B cell (primary cell): ENCODE measurements around the gene FXR2. TPM values are rescaled to one million over a fixed set of nuclear protein-coding genes. Genes with fewer than 3 reads are reported as not detected.

Experiments used
- ATAC-seq: fragments of 200-7000 bp; cut with Tn5 transposase; one replicate; pipeline ENCODE4 v1.10.0; 2021; ENCODE audit warnings: low read depth, mild to moderate bottlenecking, moderate number of reproducible peaks, moderate library complexity
- CTCF ChIA-PET: fragments of 350-600 bp; sonication (Branson Sonifier 250); formaldehyde crosslinking; loops from one replicate; lab custom pipeline; 2021; ENCODE audit warnings: antibody characterized with exemption, inconsistent platforms; lab: Charles Lee
- POLR2A ChIA-PET: fragments of 350-600 bp; sonication (Branson Sonifier 250); formaldehyde crosslinking; loops from one replicate; lab custom pipeline; 2021; ENCODE audit warnings: antibody characterized with exemption; lab: Charles Lee
- DNase-seq: peaks from one replicate; pipeline ENCODE4 v3.0.0; 2013
- H2AFZ ChIP-seq: 2 replicates; pipeline ENCODE4 v1.6.1; 2012; ENCODE audit warnings: mild to moderate bottlenecking, low read depth, low read length; ENCODE audit not compliant: insufficient read depth, poor library complexity, severe bottlenecking
- H3K27ac ChIP-seq, 2 donors: 1 replicate in 1 of 2; 2 replicates in 1 of 2; pipeline ENCODE4 v1.5.1; 2012 to 2013; ENCODE audit warnings: low read length in 2 of 2, mild to moderate bottlenecking in 2 of 2, moderate library complexity in 1 of 2
- H3K27me3 ChIP-seq, 4 experiments: fragments of 200-600 bp in 1 of 4; sonication (generic) in 1 of 4; replicated peaks in 1 of 4; 1 replicate in 2 of 4; 2 replicates in 2 of 4; pipeline versions ENCODE4 v1.6.1 to v1.7.0; 2013 to 2016; ENCODE audit warnings: low read length in 3 of 4, mild to moderate bottlenecking in 2 of 4, mixed read lengths in 1 of 4, moderate library complexity in 1 of 4; ENCODE audit not compliant: insufficient read depth in 4 of 4, control insufficient read depth in 3 of 4; ENCODE audit errors: control extremely low read depth in 1 of 4
- H3K36me3 ChIP-seq, 2 experiments: replicated peaks in 1 of 2; 1 replicate in 1 of 2; 2 replicates in 1 of 2; pipeline versions ENCODE4 v1.6.1 to v1.7.1; 2013; ENCODE audit warnings: low read length in 1 of 2; ENCODE audit not compliant: insufficient read depth in 2 of 2, control insufficient read depth in 1 of 2; ENCODE audit errors: control extremely low read depth in 1 of 2, extremely low read depth in 1 of 2
- H3K4me1 ChIP-seq, 2 donors: fragments of 200-600 bp in 1 of 2; sonication (generic) in 1 of 2; 1 replicate in 1 of 2; 2 replicates in 1 of 2; pipeline versions ENCODE4 v1.5.1 to v1.6.1; 2013 to 2017; ENCODE audit warnings: low read length in 2 of 2; ENCODE audit not compliant: control insufficient read depth in 2 of 2, insufficient read depth in 2 of 2
- H3K4me2 ChIP-seq: replicated peaks from 2 replicates; pipeline ENCODE3; 2012; ENCODE audit warnings: mild to moderate bottlenecking, low read depth, low read length; ENCODE audit not compliant: poor library complexity, severe bottlenecking
- H3K4me3 ChIP-seq, 5 experiments: fragments of 200-600 bp in 1 of 5; sonication (generic) in 1 of 5; 1 replicate in 3 of 5; 2 replicates in 2 of 5; pipeline versions ENCODE4 v1.5.1 to v1.7.0; 2011 to 2016; ENCODE audit warnings: low read length in 4 of 5, mild to moderate bottlenecking in 4 of 5, low read depth in 2 of 5, control low read depth in 1 of 5, moderate library complexity in 1 of 5; ENCODE audit not compliant: insufficient read depth in 1 of 5; ENCODE audit errors: control extremely low read depth in 1 of 5, extremely low read depth in 1 of 5
- H3K79me2 ChIP-seq: fragments of 200-600 bp; sonication (generic); one replicate; pipeline ENCODE4 v1.6.0; 2016; ENCODE audit warnings: low read length; ENCODE audit not compliant: control insufficient read depth, insufficient read depth
- H3K9ac ChIP-seq: fragments of 200-600 bp; sonication (generic); 2 replicates; pipeline ENCODE4 v1.6.1; 2017; ENCODE audit warnings: mild to moderate bottlenecking, low read length, moderate library complexity
- H3K9me3 ChIP-seq, 3 donors: one replicate each; pipeline versions ENCODE4 v1.6.1 to v1.7.1; 2013; ENCODE audit warnings: low read length in 2 of 3; ENCODE audit not compliant: control insufficient read depth in 2 of 3, insufficient read depth in 1 of 3; ENCODE audit errors: control extremely low read depth in 1 of 3
- H4K20me1 ChIP-seq: 2 replicates; pipeline ENCODE4 v1.6.0; 2012; ENCODE audit warnings: mild to moderate bottlenecking, low read length; ENCODE audit not compliant: insufficient read depth, control insufficient read depth, poor library complexity, severe bottlenecking
- H3K27ac Mint-ChIP-seq: one replicate; pipeline ENCODE4 v1.8.0; 2021; ENCODE audit warnings: mixed read lengths
- H3K27me3 Mint-ChIP-seq: one replicate; pipeline ENCODE4 v1.8.0; 2021; ENCODE audit warnings: mixed read lengths
- H3K4me1 Mint-ChIP-seq: one replicate; pipeline ENCODE4 v1.8.0; 2021; ENCODE audit warnings: mixed read lengths
- H3K4me3 Mint-ChIP-seq: one replicate; pipeline ENCODE4 v1.8.0; 2021; ENCODE audit warnings: mixed read lengths
- H3K9me3 Mint-ChIP-seq: one replicate; pipeline ENCODE4 v1.8.0; 2022; ENCODE audit warnings: mixed read lengths; ENCODE audit not compliant: insufficient read depth
- EZH2 ChIP-seq: IDR thresholded peaks from 2 replicates; pipeline ENCODE4 v1.6.1; 2012; ENCODE audit warnings: borderline replicate concordance, low read depth, mild to moderate bottlenecking, moderate library complexity, low read length; ENCODE audit not compliant: insufficient read depth, poor library complexity, severe bottlenecking
- WGBS: methylation state at CpG from one replicate; pipeline ENCODE4 v1.1.5; 2013; ENCODE audit warnings: missing lambda C conversion rate; ENCODE audit not compliant: insufficient coverage; 5-methylcytosine and 5-hydroxymethylcytosine counted together
- intact Hi-C: fragments of 100-400 bp; cut with micrococcal nuclease; formaldehyde crosslinking; loops from one replicate; pipeline ENCODE4 v1.10.0; 2022
- polyA plus RNA-seq: library from polyadenylated mRNA; depleted of rRNA; stranded (reverse); fragments of >200 nt; gene quantifications from 2 replicates; pipeline ENCODE4 v1.2.3, GENCODE V29; 2012
- total RNA-seq, 2 donors: library from RNA; stranded (reverse); fragments of 120-200 nt in 1 of 2; gene quantifications; 1 replicate in 1 of 2; 2 replicates in 1 of 2; pipeline versions ENCODE4 v1.2.3 to v1.2.4, GENCODE V29; 2013 to 2022
- TF ChIP-seq, protein P1 (sequence below): fragments of 200-600 bp; IDR thresholded peaks from one replicate; pipeline ENCODE4 v1.8.0; 2022; ENCODE audit warnings: antibody characterized with exemption, mild to moderate bottlenecking

Gene FXR2
- total and polyA plus RNA-seq, 2 donors (not counting 1 experiment from before 2014, with no cell fraction given), result 37.2 to 45.8 TPM

GRCh38 chr17:7618608-7619007, 3.9 kb upstream of the FXR2 start:
- POLR2A ChIA-PET, result no interaction called here
- H3K4me1 Mint-ChIP-seq, result peaks cover 5% of the 10 kb centered on the region
- Histone ChIP-seq H3K9me3 (no peaks in the 10 kb centered on the region), H3K27ac (no peak overlapping the region), H3K9ac (no peak overlapping the region), H3K4me1 (peaks cover 5 to 11% of the 10 kb centered on the region in 2 donors), H3K4me3 (no peak overlapping the region), H3K4me2 (no peak overlapping the region), H3K36me3 (no peaks in the 10 kb centered on the region), H3K27me3 (no peaks in the 10 kb centered on the region), H3K79me2 (peaks cover 8% of the 10 kb centered on the region), H2AFZ (no peak overlapping the region), H4K20me1 (peaks cover 7% of the 10 kb centered on the region)
- H3K27me3 Mint-ChIP-seq, result no peaks in the 10 kb centered on the region
- no peaks in the 10 kb centered on the region for H3K9me3 Mint-ChIP-seq
- intact Hi-C loops, result loop anchor here (10.0 kb wide), 1 partner anchor 226 kb away; no protein-coding TSS in a partner anchor
- DNase-seq (no peak), ATAC-seq (no peak)
- WGBS, result 89% methylated on average over 3 of the region's 5 CpGs
- H3K4me3 Mint-ChIP-seq, result no peak overlapping the region
- TF ChIP-seq EZH2, result no peak
- TF ChIP-seq, protein P1, sequence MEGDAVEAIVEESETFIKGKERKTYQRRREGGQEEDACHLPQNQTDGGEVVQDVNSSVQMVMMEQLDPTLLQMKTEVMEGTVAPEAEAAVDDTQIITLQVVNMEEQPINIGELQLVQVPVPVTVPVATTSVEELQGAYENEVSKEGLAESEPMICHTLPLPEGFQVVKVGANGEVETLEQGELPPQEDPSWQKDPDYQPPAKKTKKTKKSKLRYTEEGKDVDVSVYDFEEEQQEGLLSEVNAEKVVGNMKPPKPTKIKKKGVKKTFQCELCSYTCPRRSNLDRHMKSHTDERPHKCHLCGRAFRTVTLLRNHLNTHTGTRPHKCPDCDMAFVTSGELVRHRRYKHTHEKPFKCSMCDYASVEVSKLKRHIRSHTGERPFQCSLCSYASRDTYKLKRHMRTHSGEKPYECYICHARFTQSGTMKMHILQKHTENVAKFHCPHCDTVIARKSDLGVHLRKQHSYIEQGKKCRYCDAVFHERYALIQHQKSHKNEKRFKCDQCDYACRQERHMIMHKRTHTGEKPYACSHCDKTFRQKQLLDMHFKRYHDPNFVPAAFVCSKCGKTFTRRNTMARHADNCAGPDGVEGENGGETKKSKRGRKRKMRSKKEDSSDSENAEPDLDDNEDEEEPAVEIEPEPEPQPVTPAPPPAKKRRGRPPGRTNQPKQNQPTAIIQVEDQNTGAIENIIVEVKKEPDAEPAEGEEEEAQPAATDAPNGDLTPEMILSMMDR, result no peak
- CTCF ChIA-PET, result no interaction called here
- no peak overlapping the region for H3K27ac Mint-ChIP-seq

DNA sequence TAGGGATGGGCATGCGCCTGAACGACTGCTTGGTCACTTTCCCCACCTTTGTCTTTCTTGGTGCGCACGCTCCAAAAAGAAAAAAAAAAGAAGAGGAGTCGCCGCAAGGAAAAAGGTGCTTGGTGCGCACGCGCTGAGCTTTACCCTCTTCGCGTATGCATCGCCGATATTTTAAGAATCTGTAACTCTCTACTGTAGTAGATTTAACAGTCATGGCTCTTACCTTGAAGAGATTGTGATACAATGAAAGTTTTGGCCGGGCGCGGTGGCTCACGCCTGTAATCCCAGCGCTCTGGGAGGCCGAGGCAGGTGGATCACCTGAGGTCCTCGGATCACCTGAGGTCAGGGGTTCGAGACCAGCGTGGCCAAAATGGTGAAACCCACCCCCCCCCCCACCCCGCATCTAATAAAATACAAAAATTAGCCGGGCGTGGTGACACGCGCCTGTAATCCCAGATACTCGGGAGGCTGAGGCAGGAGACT, 609 bp upstream of the FXR2 start:
- Histone ChIP-seq H3K27ac (peak overlapping the region; percentile 67 to 85), H2AFZ (peak overlapping the region; percentile 74), H3K36me3 (peaks cover 1 to 8% of the 10 kb centered on the region in 2 experiments), H3K4me1 (peaks cover 12 to 26% of the 10 kb centered on the region in 2 donors), H3K27me3 (no peaks in the 10 kb centered on the region), H3K4me3 (peak overlapping the region; percentile 24 to 76 (median 72)), H3K9me3 (no peaks in the 10 kb centered on the region), H3K79me2 (peaks cover 41% of the 10 kb centered on the region), H3K4me2 (peak overlapping the region; percentile 82), H3K9ac (peak overlapping the region; percentile 65), H4K20me1 (peaks cover 25% of the 10 kb centered on the region)
- no peak for TF ChIP-seq EZH2
- TF ChIP-seq, protein P1, result no peak
- H3K4me3 Mint-ChIP-seq, result peak overlapping the region; percentile 84
- 6% methylated on average over 16 of the region's 28 CpGs for WGBS
- H3K4me1 Mint-ChIP-seq, result peaks cover 22% of the 10 kb centered on the region
- H3K27me3 Mint-ChIP-seq, result no peaks in the 10 kb centered on the region
- H3K9me3 Mint-ChIP-seq, result no peaks in the 10 kb centered on the region
- DNase-seq, result no peak
- H3K27ac Mint-ChIP-seq, result peak overlapping the region; percentile 93
- ATAC-seq, result peak; percentile 6
- ChIA-PET POLR2A (interaction anchor here (0.6 to 2.9 kb wide), 12 partner anchors 12 to 235 kb away, joined by 3 to 35 read pairs (median 4); partner anchors contain the start of genes CD68, MPDU1, POLR2A and SAT2), CTCF (interaction anchor here (0.6 to 2.5 kb wide), 14 partner anchors 9 to 101 kb away, joined by 3 to 14 read pairs (median 4); partner anchors contain the start of genes ATP1B2, SAT2, SOX15 and TP53)
- intact Hi-C loops, result loop anchor here (1.0 to 10.0 kb wide), 6 partner anchors 12 to 308 kb away; partner anchors contain the start of genes ATP1B2, EIF5A, SAT2 and TP53
